MM.1S (cell line): ENCODE results near the gene RFTN1.

Source experiments
- DNase-seq: peaks from one replicate; pipeline ENCODE4 v3.0.0-alpha.2; 2015
- H2AFZ ChIP-seq: fragments of 300-600 bp; sonication (generic); 2 replicates; pipeline ENCODE4 v1.6.0; 2016; ENCODE audit warnings: antibody characterized with exemption, low read length
- H3F3A ChIP-seq: fragments of 300-600 bp; sonication (generic); 2 replicates; pipeline ENCODE4 v1.6.1; 2016; ENCODE audit warnings: mild to moderate bottlenecking, antibody characterized with exemption, low read length, moderate library complexity, mixed read lengths; ENCODE audit not compliant: insufficient read depth
- H3K27ac ChIP-seq: fragments of 300-600 bp; sonication (generic); 2 replicates; pipeline ENCODE4 v1.5.1; 2016; ENCODE audit warnings: mild to moderate bottlenecking, low read length
- H3K27me3 ChIP-seq: fragments of 300-600 bp; sonication (generic); replicated peaks from 2 replicates; pipeline ENCODE4 v1.6.0; 2016; ENCODE audit warnings: low read length; ENCODE audit not compliant: insufficient read depth
- H3K36me3 ChIP-seq: fragments of 300-600 bp; sonication (generic); replicated peaks from 2 replicates; pipeline ENCODE4 v1.6.1; 2016; ENCODE audit warnings: mild to moderate bottlenecking, low read length, mixed read lengths; ENCODE audit not compliant: insufficient read depth
- H3K4me1 ChIP-seq: fragments of 300-600 bp; sonication (generic); 2 replicates; pipeline ENCODE4 v1.6.1; 2016; ENCODE audit warnings: low read length, mixed read lengths
- H3K4me2 ChIP-seq: fragments of 300-600 bp; sonication (generic); 2 replicates; pipeline ENCODE4 v1.6.0; 2016; ENCODE audit warnings: low read depth, low read length
- H3K4me3 ChIP-seq: fragments of 300-600 bp; sonication (generic); 2 replicates; pipeline ENCODE4 v1.5.1; 2016; ENCODE audit warnings: low read length, mixed read lengths
- H3K79me2 ChIP-seq: fragments of 300-600 bp; sonication (generic); 2 replicates; pipeline ENCODE4 v1.6.1; 2016; ENCODE audit warnings: mixed run types, low read length, mixed read lengths
- H3K9ac ChIP-seq: fragments of 300-600 bp; sonication (generic); 2 replicates; pipeline ENCODE4 v1.6.1; 2016; ENCODE audit warnings: low read length, mixed read lengths
- H3K9me2 ChIP-seq: fragments of 300-600 bp; sonication (generic); replicated peaks from 2 replicates; pipeline ENCODE4 v1.6.1; 2016; ENCODE audit warnings: mild to moderate bottlenecking, low read length, mixed read lengths; ENCODE audit not compliant: insufficient read depth
- H3K9me3 ChIP-seq: fragments of 300-600 bp; sonication (generic); replicated peaks from 2 replicates; pipeline ENCODE4 v1.6.1; 2016; ENCODE audit warnings: mild to moderate bottlenecking, low read length, mixed read lengths; ENCODE audit not compliant: insufficient read depth
- H4K20me1 ChIP-seq: fragments of 300-600 bp; sonication (generic); 2 replicates; pipeline ENCODE4 v1.6.1; 2016; ENCODE audit warnings: mild to moderate bottlenecking, low read length, moderate library complexity, mixed read lengths; ENCODE audit not compliant: insufficient read depth
- EZH2 ChIP-seq: fragments of 300-600 bp; sonication (generic); optimal IDR thresholded peaks from 2 replicates; pipeline ENCODE3; 2017; ENCODE audit warnings: low read depth, mild to moderate bottlenecking, antibody characterized with exemption, low read length, mixed read lengths
- EZH2phosphoT487 ChIP-seq: fragments of 300-600 bp; sonication (generic); IDR thresholded peaks from 2 replicates; pipeline ENCODE4 v1.6.1; 2018; ENCODE audit warnings: antibody characterized with exemption, low read length
- TF ChIP-seq, protein P1 (sequence below): fragments of 300-600 bp; sonication (generic); IDR thresholded peaks from 2 replicates; pipeline ENCODE4 v1.5.1; 2016; ENCODE audit warnings: antibody characterized with exemption, low read length, mixed read lengths

RFTN1 gene

DNA sequence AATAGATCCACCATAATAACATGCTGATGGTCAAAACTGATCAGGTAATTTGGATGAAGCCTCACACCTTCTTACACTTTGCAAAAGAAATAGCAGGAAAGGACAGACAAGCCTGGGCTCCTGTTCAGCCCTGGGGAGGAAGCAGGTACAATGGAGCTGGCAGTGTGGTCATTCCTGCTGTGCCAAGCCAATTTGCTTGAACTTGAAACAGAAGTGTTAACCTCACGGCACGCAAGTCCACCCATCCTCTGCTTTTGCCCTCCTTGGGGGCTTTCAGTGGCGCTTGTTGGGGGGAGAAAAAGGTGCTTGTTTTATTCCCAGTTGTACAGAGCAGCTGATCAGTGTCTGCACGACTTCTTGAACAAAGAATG lies 36.8 kb upstream of the RFTN1 start:
- Histone ChIP-seq H3K27me3 (no peaks in the 10 kb centered on the region), H4K20me1 (no peaks in the 10 kb centered on the region), H3K27ac (no peak overlapping the region), H3K9me2 (no peaks in the 10 kb centered on the region), H3K79me2 (no peaks in the 10 kb centered on the region), H3K4me2 (no peak overlapping the region), H3K4me3 (no peak overlapping the region), H3K36me3 (no peaks in the 10 kb centered on the region), H3F3A (no peaks in the 10 kb centered on the region), H3K9ac (no peak overlapping the region), H2AFZ (no peak overlapping the region), H3K9me3 (no peaks in the 10 kb centered on the region), H3K4me1 (no peaks in the 10 kb centered on the region)
- DNase-seq: no peak
- TF ChIP-seq EZH2phosphoT487 (no peak), EZH2 (no peak)
- TF ChIP-seq, protein P1, sequence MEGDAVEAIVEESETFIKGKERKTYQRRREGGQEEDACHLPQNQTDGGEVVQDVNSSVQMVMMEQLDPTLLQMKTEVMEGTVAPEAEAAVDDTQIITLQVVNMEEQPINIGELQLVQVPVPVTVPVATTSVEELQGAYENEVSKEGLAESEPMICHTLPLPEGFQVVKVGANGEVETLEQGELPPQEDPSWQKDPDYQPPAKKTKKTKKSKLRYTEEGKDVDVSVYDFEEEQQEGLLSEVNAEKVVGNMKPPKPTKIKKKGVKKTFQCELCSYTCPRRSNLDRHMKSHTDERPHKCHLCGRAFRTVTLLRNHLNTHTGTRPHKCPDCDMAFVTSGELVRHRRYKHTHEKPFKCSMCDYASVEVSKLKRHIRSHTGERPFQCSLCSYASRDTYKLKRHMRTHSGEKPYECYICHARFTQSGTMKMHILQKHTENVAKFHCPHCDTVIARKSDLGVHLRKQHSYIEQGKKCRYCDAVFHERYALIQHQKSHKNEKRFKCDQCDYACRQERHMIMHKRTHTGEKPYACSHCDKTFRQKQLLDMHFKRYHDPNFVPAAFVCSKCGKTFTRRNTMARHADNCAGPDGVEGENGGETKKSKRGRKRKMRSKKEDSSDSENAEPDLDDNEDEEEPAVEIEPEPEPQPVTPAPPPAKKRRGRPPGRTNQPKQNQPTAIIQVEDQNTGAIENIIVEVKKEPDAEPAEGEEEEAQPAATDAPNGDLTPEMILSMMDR: no peak

DNA sequence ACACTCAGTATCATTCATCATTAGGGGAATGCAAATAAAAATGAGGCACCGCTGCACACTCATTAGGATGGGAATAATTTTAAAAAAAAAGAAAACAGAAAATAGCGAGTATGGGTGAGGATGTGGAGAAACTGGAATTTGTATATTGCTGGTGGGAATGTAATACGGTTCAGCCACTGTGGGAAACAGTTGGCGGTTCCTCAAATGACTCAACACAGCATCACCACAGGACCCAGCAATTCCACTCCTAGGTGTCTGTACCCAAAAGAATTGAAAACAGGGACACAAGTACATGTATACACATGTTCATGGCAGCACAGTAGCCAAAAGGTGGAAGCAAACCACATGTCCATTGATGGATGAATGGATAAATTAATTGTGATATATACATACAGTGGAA lies 35.2 kb upstream of the RFTN1 start:
- no peaks in the 10 kb centered on the region for H3K36me3 ChIP-seq
- no peak overlapping the region for H3K4me2 ChIP-seq
- H3K4me1 ChIP-seq: no peaks in the 10 kb centered on the region
- no peak overlapping the region for H3K9ac ChIP-seq
- H3K79me2 ChIP-seq: no peaks in the 10 kb centered on the region
- DNase-seq: no peak
- no peaks in the 10 kb centered on the region for H3K9me2 ChIP-seq
- TF ChIP-seq EZH2 (no peak), EZH2phosphoT487 (no peak)
- TF ChIP-seq, protein P1: no peak
- no peak overlapping the region for H2AFZ ChIP-seq
- H3K9me3 ChIP-seq: no peaks in the 10 kb centered on the region
- no peaks in the 10 kb centered on the region for H4K20me1 ChIP-seq
- H3K27ac ChIP-seq: no peak overlapping the region
- no peak overlapping the region for H3K4me3 ChIP-seq
- H3F3A ChIP-seq: no peaks in the 10 kb centered on the region
- H3K27me3 ChIP-seq: no peaks in the 10 kb centered on the region

DNA sequence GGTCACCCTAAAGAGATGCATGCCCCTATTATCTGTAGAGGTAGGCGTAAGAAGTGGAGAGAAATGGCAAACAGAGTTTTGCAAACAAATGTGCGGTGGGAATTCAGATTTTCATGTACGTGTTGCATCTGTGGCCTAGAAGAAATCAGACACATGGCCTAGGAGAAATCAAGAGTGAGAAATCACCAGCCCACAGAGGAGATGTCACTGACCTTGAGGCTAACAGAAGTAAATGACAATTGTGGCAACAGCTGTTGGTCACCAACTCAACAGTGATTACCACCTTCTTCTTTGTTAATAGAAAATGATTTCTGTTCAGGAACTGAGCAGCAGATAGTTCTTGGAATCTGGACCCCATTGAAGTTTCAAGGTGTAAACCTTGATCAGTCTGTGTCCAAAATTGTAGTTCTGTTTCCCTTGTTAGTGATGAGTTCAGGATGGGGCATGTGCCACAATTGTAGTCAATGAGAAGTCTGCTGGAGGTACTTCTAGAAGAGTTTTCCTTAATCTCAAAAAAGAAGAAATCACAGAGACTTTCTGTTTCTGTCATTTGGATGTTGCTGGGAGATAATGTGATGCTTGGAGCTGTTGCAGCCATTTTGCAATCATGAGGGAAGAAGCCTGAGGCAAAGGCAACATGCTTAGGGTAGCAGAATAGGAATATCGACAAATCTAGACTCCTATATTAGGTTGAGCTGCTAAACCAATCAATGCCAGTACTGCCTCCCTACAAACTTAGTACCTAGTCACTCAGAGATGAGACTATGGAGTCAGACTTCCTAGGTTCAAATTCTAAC lies 34.3 kb upstream of the RFTN1 start:
- Histone ChIP-seq H3K4me3 (no peak overlapping the region), H3K9ac (no peak overlapping the region), H3K79me2 (no peaks in the 10 kb centered on the region), H3K27me3 (no peaks in the 10 kb centered on the region), H3K9me3 (no peaks in the 10 kb centered on the region), H3K36me3 (no peaks in the 10 kb centered on the region), H3K9me2 (no peaks in the 10 kb centered on the region), H4K20me1 (no peaks in the 10 kb centered on the region), H3K27ac (no peak overlapping the region), H3K4me1 (no peaks in the 10 kb centered on the region), H3F3A (no peaks in the 10 kb centered on the region), H3K4me2 (no peak overlapping the region), H2AFZ (no peak overlapping the region)
- TF ChIP-seq, protein P1: no peak
- TF ChIP-seq EZH2: no peak
- TF ChIP-seq EZH2phosphoT487: no peak
- no peak for DNase-seq
